Mucosa of rectum (tissue), 2 donors: ENCODE results near the gene RGS8.

Experiments used
- H3K27ac ChIP-seq, 2 donors: one replicate each; pipeline ENCODE4 v1.7.0; 2013; ENCODE audit warnings: inconsistent platforms in 2 of 2, low read depth in 2 of 2, low read length in 2 of 2
- H3K27me3 ChIP-seq, 2 donors: one replicate each; pipeline ENCODE4 v1.7.0; 2013; ENCODE audit warnings: low read length in 2 of 2; ENCODE audit not compliant: control insufficient read depth in 2 of 2, insufficient read depth in 2 of 2
- H3K36me3 ChIP-seq, 2 donors: one replicate each; pipeline ENCODE4 v1.7.0; 2013; ENCODE audit warnings: low read length in 2 of 2; ENCODE audit not compliant: control insufficient read depth in 2 of 2, insufficient read depth in 2 of 2
- H3K4me1 ChIP-seq, 2 donors: one replicate each; pipeline ENCODE4 v1.7.0; 2013; ENCODE audit warnings: low read length in 2 of 2, mild to moderate bottlenecking in 1 of 2; ENCODE audit not compliant: control insufficient read depth in 2 of 2, insufficient read depth in 2 of 2
- H3K4me3 ChIP-seq, 2 donors: one replicate each; pipeline ENCODE4 v1.7.0; 2013; ENCODE audit warnings: low read length in 2 of 2
- H3K9ac ChIP-seq, 2 donors: one replicate each; pipeline ENCODE4 v1.7.0; 2013; ENCODE audit warnings: low read length in 2 of 2, low read depth in 1 of 2, mild to moderate bottlenecking in 1 of 2
- H3K9me3 ChIP-seq, 2 donors: one replicate each; pipeline ENCODE4 v1.7.0; 2013; ENCODE audit warnings: low read length in 2 of 2; ENCODE audit not compliant: control insufficient read depth in 2 of 2
- donor health status: healthy.
- donor health status: Normal muscosa, but diverticular disease.

The RGS8 gene

GRCh38 chr1:182718311-182718710 lies 33.9 kb upstream of the RGS8 start:
- no peaks in the 10 kb centered on the region for H3K9me3 ChIP-seq

DNA sequence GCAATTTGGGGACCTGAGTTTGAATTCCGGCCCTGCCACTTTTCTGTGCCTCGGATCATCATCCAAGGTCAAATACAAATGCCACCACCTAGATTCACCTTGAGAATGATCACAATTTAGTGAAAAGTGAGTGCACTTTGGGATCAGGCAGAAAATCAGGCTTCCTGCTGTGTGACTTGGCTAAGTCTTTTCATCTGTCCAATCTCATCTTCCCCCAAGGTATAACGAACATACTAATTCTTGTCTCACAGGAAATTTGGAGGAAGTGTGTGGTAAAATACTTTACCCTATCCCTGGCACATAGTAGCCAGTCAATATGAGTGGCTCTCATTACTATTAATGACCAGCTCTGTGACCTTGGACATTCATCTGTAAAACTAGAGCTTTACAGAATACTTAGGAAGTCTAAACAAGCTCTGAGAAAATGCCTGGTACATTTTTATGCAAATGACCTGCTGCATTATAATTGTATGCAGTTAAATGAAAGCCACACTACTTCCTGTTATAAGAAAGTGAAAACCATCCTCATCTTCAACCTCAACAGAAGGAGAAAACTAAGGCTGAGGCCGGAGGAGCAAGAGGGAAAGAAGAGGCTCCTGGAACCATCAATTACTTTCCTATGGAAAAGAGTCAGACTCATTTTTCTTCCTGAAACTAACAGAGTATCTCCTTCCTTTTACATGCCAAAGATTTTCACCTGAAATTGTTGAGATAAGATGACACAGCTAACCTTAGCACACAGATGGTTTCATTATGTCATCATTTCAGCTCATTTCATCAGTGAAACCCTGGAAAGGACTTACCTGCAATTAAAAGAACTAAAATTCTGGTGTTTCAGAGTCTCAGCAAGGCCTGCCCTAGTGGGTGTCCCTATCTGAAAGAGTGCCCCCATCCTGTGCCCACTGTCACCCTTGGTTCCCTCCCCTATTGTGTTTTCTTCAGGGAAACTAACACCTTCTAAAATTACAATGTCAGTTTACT lies 32.6 kb upstream of the RGS8 start:
- no peak overlapping the region for H3K4me3 ChIP-seq
- H3K27me3 ChIP-seq, result no peaks in the 10 kb centered on the region

More at GRCh38 chr1:182718311-182718710, 33.9 kb upstream of the RGS8 start:
- Histone ChIP-seq H3K27me3 (no peaks in the 10 kb centered on the region), H3K36me3 (no peaks in the 10 kb centered on the region), H3K4me3 (no peak overlapping the region), H3K4me1 (no peaks in the 10 kb centered on the region), H3K27ac (no peak overlapping the region), H3K9ac (no peak overlapping the region)

GRCh38 chr1:182715531-182715930 lies 31.1 kb upstream of the RGS8 start:
- Histone ChIP-seq H3K36me3 (no peaks in the 10 kb centered on the region), H3K27ac (no peak overlapping the region), H3K4me3 (no peak overlapping the region), H3K9me3 (no peaks in the 10 kb centered on the region), H3K27me3 (no peaks in the 10 kb centered on the region), H3K9ac (no peak overlapping the region), H3K4me1 (no peaks in the 10 kb centered on the region)

More for the DNA sequence above, 32.6 kb upstream of the RGS8 start:
- Histone ChIP-seq H3K4me1 (no peaks in the 10 kb centered on the region), H3K9me3 (no peaks in the 10 kb centered on the region), H3K36me3 (no peaks in the 10 kb centered on the region), H3K27ac (no peak overlapping the region), H3K9ac (no peak overlapping the region)

DNA sequence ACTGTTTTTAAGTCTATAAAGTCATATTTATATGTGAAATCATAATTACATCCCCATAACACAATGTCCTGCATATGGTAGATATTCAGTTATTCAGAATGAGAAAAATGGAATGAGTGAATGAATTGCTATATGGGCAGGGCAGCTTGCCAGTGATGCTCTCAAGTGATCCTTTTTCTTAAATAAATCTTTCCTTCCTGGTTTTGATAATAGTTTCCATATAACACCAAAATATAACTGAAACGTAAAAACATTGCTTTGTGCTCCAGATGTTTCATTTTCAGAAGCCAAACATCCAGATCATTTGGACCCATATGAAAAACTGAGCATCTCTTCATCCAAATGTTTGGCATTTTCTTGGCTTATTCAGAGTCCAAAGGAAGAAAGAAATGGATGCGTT lies 30.2 kb upstream of the RGS8 start:
- Histone ChIP-seq H3K27me3 (no peaks in the 10 kb centered on the region), H3K9me3 (no peaks in the 10 kb centered on the region), H3K9ac (no peak overlapping the region), H3K4me1 (no peaks in the 10 kb centered on the region), H3K36me3 (no peaks in the 10 kb centered on the region), H3K4me3 (no peak overlapping the region), H3K27ac (no peak overlapping the region)

- H3K4me1 ChIP-seq, result no peaks in the 10 kb centered on the region
- H3K9me3 ChIP-seq, result no peaks in the 10 kb centered on the region
- no peaks in the 10 kb centered on the region for H3K36me3 ChIP-seq
- H3K27ac ChIP-seq, result no peak overlapping the region
- no peaks in the 10 kb centered on the region for H3K27me3 ChIP-seq
- no peak overlapping the region for H3K4me3 ChIP-seq
- no peak overlapping the region for H3K9ac ChIP-seq
Observed at GRCh38 chr1:182713939-182714338, 29.6 kb upstream of the RGS8 start.

GRCh38 chr1:182713492-182713891 lies 29.1 kb upstream of the RGS8 start:
- Histone ChIP-seq H3K27me3 (no peaks in the 10 kb centered on the region), H3K36me3 (no peaks in the 10 kb centered on the region), H3K4me1 (no peaks in the 10 kb centered on the region), H3K9ac (no peak overlapping the region), H3K27ac (no peak overlapping the region), H3K4me3 (no peak overlapping the region), H3K9me3 (no peaks in the 10 kb centered on the region)

DNA sequence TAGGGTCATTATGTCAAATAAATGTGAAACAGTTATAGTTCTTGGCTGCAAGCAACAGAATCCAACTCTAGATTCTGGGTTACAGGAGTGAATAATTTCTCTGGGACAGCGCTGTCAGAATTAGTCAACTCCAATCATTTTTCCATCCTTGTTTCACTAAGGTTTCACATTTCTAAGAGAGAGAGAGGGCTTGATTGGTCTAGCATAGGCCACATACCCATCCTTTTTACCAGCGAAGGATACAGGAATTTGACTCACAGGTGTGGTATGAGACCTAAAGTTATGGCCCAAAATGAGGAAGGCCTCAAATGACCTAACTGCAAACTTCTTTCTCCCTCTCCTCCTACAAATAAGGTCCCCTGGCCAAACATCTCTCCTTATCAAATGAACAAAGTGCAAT lies 25.5 kb upstream of the RGS8 start:
- Histone ChIP-seq H3K4me3 (no peak overlapping the region), H3K4me1 (no peaks in the 10 kb centered on the region), H3K9me3 (no peaks in the 10 kb centered on the region), H3K27me3 (no peaks in the 10 kb centered on the region), H3K27ac (no peak overlapping the region), H3K36me3 (no peaks in the 10 kb centered on the region), H3K9ac (no peak overlapping the region)

DNA sequence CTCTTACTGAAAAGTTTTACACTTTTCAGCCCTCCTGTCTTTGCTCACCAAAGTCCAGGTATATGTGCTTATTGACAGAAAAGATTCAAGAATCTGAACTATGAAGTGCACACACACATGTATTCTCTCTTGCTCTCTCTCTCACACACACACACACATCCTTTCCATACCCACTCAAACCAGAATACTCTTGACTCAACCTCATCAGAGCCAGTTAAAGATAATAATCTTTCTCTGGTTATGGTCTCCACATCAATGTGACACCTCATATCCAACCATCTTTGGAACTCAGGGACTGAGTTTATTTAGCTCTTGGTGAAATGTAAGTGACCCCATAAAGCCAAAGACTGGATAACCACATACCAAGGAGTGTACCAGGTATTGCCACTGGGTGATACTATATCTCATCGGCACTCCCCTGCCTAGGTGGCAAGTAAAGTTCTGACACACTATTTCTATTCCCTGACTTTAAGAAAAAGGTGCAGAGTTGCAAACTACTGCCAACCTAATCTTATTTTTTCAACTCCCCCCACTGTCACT lies 24.9 kb upstream of the RGS8 start:
- H3K9me3 ChIP-seq, result no peaks in the 10 kb centered on the region
- no peaks in the 10 kb centered on the region for H3K27me3 ChIP-seq
- H3K4me3 ChIP-seq, result no peak overlapping the region
- H3K4me1 ChIP-seq, result no peaks in the 10 kb centered on the region
- no peaks in the 10 kb centered on the region for H3K36me3 ChIP-seq
- H3K27ac ChIP-seq, result no peak overlapping the region
- H3K9ac ChIP-seq, result no peak overlapping the region

- no peak overlapping the region for H3K9ac ChIP-seq
- H3K4me1 ChIP-seq, result no peaks in the 10 kb centered on the region
- no peaks in the 10 kb centered on the region for H3K9me3 ChIP-seq
- H3K4me3 ChIP-seq, result no peak overlapping the region
- H3K27ac ChIP-seq, result no peak overlapping the region
- no peaks in the 10 kb centered on the region for H3K27me3 ChIP-seq
- H3K36me3 ChIP-seq, result no peaks in the 10 kb centered on the region
Observed at GRCh38 chr1:182707122-182707521, 22.7 kb upstream of the RGS8 start.

DNA sequence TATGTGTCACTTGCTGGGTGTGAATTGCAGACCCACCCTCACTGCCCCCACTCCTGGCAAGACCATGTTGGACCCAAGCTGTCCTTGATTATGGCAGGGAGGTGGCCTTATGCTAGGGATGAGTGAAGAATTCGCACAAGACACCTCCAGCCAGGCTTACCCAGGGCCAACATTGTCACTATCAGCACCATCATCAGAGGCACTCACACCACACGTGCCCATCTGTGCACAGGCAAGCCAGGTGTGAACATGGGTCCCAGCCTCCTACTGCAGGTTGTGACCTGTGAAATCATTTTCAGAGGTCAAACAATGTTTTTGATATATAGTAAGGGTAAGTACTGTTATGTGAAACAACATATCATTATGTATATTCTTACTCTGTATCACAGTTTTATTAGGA lies 20.3 kb upstream of the RGS8 start:
- Histone ChIP-seq H3K36me3 (no peaks in the 10 kb centered on the region), H3K4me3 (no peak overlapping the region), H3K9me3 (no peaks in the 10 kb centered on the region), H3K4me1 (no peaks in the 10 kb centered on the region), H3K9ac (no peak overlapping the region), H3K27me3 (no peaks in the 10 kb centered on the region), H3K27ac (no peak overlapping the region)
